Vagina (tissue), 2 donors: Measurements from ENCODE around the gene C11orf68. TPM values are rescaled to one million over a fixed set of nuclear protein-coding genes. Genes with fewer than 3 reads are reported as not detected.

Source experiments
- DNase-seq, 2 donors: peaks; one replicate each; pipeline ENCODE4 v3.0.0-alpha.2; 2017; ENCODE audit errors: extremely low spot score in 2 of 2
- H3K27ac ChIP-seq: fragments of 200-600 bp; sonication (generic); one replicate; pipeline ENCODE4 v1.5.1; 2019
- H3K27me3 ChIP-seq: fragments of 200-600 bp; sonication (generic); one replicate; pipeline ENCODE4 v1.5.1; 2019
- H3K36me3 ChIP-seq, 2 donors: fragments of 200-600 bp; sonication (generic); one replicate each; pipeline ENCODE4 v1.5.1; 2017 to 2019
- H3K4me1 ChIP-seq: fragments of 200-600 bp; sonication (generic); one replicate; pipeline ENCODE4 v1.5.1; 2019
- H3K4me3 ChIP-seq, 2 donors: fragments of 200-600 bp; sonication (generic); 1 replicate in 1 of 2; 2 replicates in 1 of 2; pipeline ENCODE4 v1.5.1; 2016 to 2019
- H3K9me3 ChIP-seq: fragments of 200-600 bp; sonication (generic); one replicate; pipeline ENCODE4 v1.5.1; 2019
- POLR2A ChIP-seq, 2 donors: fragments of 450-650 bp; IDR thresholded peaks; one replicate each; pipeline ENCODE4 v1.6.1; 2017; ENCODE audit warnings: antibody characterized with exemption in 2 of 2, mild to moderate bottlenecking in 2 of 2, moderate library complexity in 2 of 2
- POLR2AphosphoS5 ChIP-seq, 2 donors: sonication (generic); formaldehyde crosslinking; IDR thresholded peaks; one replicate each; pipeline ENCODE4 v1.9.0; 2017; ENCODE audit warnings: antibody characterized with exemption in 2 of 2, mild to moderate bottlenecking in 2 of 2, low read depth in 1 of 2; ENCODE audit not compliant: insufficient read depth in 1 of 2
- intact Hi-C: fragments of 100-400 bp; cut with DNase I; formaldehyde crosslinking; loops from one replicate; pipeline ENCODE4 v1.15.1; 2023
- total RNA-seq: library from RNA; depleted of rRNA; stranded (reverse); fragments of >200 nt; gene quantifications from one replicate; pipeline ENCODE4 v1.2.3, GENCODE V29; 2016
- TF ChIP-seq, protein P1 (sequence below), 3 experiments: fragments of 450-650 bp in 2 of 3; fragments of 200-600 bp in 1 of 3; sonication (generic) in 1 of 3; IDR thresholded peaks; one replicate each; pipeline ENCODE4 v1.5.1; 2017 to 2019; ENCODE audit warnings: antibody characterized with exemption in 3 of 3, mild to moderate bottlenecking in 2 of 3, moderate library complexity in 2 of 3

Gene C11orf68
- total RNA-seq, 1 donor from 2014 or later, result 21.1 TPM

DNA sequence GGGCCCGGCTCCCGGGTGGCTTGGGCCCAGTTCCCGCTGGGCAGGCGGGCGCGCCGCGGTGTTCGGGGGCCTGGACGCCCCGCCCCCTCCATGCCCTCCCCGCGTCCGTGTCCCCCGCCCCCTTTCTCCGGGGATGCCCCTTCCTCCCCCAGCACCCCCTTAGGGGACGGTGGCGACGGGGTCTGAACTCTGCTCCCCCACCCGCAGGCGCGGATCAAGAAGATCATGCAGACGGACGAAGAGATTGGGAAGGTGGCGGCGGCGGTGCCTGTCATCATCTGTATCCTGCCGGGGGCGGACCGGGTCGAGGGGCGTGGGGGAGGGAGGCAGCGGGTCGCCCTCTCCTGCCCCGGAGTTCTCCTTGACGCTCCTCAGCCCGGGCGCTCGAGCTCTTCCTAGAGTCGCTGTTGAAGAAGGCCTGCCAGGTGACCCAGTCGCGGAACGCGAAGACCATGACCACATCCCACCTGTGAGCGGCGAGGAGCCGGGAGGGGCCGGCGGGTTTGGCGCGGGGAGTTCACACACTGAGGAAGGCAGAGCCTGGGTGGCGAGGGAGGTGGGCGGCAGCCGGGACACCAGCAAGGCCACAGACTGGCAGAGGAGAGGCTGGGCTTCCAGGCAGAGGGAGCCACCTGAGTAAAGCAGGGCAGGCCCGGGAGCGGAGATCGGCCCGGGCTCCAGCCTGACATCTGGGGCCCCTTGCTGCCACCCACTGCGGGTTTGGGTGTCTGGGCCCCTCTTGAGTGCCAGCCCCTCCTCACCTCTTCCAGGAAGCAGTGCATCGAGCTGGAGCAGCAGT lies 910 bp upstream of the C11orf68 start:
- intact Hi-C loops, result loop anchor here (2.0 to 5.0 kb wide), 3 partner anchors 29 to 43 kb away; partner anchors contain the start of genes CCDC85B and SART1
- Histone ChIP-seq H3K9me3 (no peaks in the 10 kb centered on the region), H3K36me3 (peaks cover 0 to 19% of the 10 kb centered on the region in 2 donors), H3K27me3 (no peaks in the 10 kb centered on the region), H3K4me1 (peaks cover 54% of the 10 kb centered on the region), H3K4me3 (peak overlapping the region; percentile 72 to 92), H3K27ac (peak overlapping the region; percentile 88)
- TF ChIP-seq POLR2A (IDR thresholded peaks at IDR 0.05) (no peak), POLR2AphosphoS5 (IDR thresholded peaks at IDR 0.05; ENCODE audit: insufficient read depth in 1 of 2, low read depth in 1 of 2) (no peak)
- TF ChIP-seq, protein P1, sequence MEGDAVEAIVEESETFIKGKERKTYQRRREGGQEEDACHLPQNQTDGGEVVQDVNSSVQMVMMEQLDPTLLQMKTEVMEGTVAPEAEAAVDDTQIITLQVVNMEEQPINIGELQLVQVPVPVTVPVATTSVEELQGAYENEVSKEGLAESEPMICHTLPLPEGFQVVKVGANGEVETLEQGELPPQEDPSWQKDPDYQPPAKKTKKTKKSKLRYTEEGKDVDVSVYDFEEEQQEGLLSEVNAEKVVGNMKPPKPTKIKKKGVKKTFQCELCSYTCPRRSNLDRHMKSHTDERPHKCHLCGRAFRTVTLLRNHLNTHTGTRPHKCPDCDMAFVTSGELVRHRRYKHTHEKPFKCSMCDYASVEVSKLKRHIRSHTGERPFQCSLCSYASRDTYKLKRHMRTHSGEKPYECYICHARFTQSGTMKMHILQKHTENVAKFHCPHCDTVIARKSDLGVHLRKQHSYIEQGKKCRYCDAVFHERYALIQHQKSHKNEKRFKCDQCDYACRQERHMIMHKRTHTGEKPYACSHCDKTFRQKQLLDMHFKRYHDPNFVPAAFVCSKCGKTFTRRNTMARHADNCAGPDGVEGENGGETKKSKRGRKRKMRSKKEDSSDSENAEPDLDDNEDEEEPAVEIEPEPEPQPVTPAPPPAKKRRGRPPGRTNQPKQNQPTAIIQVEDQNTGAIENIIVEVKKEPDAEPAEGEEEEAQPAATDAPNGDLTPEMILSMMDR (IDR thresholded peaks at IDR 0.05), result no peak
- no peak for DNase-seq

DNA sequence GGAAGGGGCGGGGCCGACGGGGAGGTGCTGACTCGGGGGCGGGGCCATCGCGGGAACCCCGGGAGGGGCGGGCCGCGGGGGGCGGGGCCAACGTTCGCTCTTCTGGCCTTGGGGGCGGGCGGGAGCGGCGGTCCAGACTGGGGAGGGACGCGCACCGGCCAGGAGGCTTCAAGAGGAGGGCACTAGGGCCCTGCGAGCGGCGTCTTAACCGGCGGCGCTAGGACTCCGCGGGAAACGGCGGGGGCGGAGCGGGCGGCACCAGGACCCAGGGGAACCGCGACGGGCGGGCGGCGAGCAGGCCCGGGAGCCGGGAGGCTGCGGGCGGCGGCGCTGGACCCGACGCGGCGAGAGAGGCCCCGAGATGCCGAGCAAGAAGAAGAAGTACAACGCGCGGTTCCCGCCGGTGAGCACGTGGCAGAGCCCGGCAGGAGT lies 295 bp upstream of the C11orf68 start, which contains the start of gene DRAP1:
TSS of gene DRAP1 (plus strand) at position 286 of the 432 bp plus-strand sequence. CDS start at position 362, 76 bp downstream.
- peaks cover 0 to 19% of the 10 kb centered on the region in 2 donors for H3K36me3 ChIP-seq
- TF ChIP-seq POLR2AphosphoS5 (IDR thresholded peaks at IDR 0.05; ENCODE audit: insufficient read depth in 1 of 2, low read depth in 1 of 2) (peak; percentile 47), POLR2A (IDR thresholded peaks at IDR 0.05) (peak in 1 of 2 donors; percentile 89)
- TF ChIP-seq, protein P1 (IDR thresholded peaks at IDR 0.05), result peak in 1 of 3 experiments; percentile 31
- peak within 1 kb of the TSS; percentile 92 for H3K4me3 ChIP-seq
- intact Hi-C loops, result loop anchor here (2.0 to 5.0 kb wide), 2 partner anchors 28 to 37 kb away; partner anchors contain the start of gene CCDC85B
- peak in 1 of 2 donors; percentile 98 for DNase-seq
- H3K9me3 ChIP-seq, result no peaks in the 10 kb centered on the region
- peak within 1 kb of the TSS; percentile 93 for H3K27ac ChIP-seq
- no peaks in the 10 kb centered on the region for H3K27me3 ChIP-seq
- H3K4me1 ChIP-seq, result peaks cover 60% of the 10 kb centered on the region

DNA sequence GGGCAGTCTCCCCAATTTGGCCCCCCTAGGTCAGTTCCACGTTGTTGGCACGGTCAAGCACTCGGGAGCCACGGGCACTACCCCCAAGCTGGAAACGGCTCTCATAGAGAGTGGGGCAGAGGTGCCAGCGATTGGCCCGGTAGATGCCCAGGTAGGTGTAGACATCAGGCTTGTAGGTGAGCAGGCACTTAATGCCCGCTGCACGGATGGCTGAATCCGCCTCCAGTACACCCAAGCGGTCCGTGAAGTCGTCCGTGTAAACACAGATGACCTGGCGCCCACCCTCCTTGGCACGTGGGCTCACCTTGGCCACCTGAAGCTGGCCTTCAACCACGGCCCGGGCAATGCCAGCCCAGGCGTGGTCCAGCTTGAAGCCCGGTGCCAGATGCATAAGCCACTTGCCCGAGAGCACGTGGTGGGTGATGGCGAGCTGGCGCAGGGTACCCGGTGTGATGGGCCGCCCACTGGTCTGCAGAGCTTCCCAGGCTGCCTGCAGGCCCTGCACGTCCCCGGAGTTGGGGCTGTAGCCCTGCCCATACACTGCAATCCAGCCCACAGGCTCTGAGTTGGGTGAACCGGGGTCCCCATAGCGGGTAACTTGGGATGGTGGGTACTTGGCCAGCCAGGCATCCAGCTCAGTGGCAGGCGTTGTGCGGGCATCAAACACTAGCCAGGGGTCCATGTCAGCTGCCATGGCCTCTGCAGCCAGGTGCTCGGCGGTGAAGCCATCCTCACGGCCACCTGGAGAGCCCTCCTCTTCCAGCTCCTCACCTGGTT lies 1.2 kb downstream of the C11orf68 start:
- intact Hi-C loops, result loop anchor here (2.0 to 5.0 kb wide), 2 partner anchors 27 to 35 kb away; partner anchors contain the start of gene CCDC85B
- TF ChIP-seq POLR2A (IDR thresholded peaks at IDR 0.05) (no peak), POLR2AphosphoS5 (IDR thresholded peaks at IDR 0.05; ENCODE audit: insufficient read depth in 1 of 2, low read depth in 1 of 2) (no peak)
- TF ChIP-seq, protein P1 (IDR thresholded peaks at IDR 0.05), result no peak

DNA sequence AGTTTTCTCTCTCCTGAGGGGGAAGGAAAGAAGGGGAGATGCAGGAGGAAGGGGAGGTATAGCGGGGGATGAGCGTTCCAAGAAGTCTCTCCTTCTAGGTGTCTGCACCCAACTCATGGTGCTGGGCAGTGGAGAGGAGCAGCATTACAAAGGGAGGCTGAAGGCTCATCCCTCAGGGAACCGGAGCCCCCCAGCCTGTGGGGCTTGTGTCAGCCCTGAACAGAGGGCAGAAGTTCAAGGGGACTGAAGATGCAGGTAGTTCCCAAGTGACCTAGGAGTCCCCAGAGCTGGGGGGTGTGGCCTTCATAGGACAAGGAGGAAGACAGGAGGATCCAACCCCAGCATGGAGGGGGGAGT lies 1.8 kb downstream of the C11orf68 start:
- peaks cover 0 to 4% of the 10 kb centered on the region in 2 donors for H3K36me3 ChIP-seq
- H3K27me3 ChIP-seq, result no peaks in the 10 kb centered on the region
- peak overlapping the region; percentile 92 for H3K4me3 ChIP-seq
- no peaks in the 10 kb centered on the region for H3K9me3 ChIP-seq
- no peak for DNase-seq
- TF ChIP-seq, protein P1 (IDR thresholded peaks at IDR 0.05), result no peak
- no peak for TF ChIP-seq POLR2A (IDR thresholded peaks at IDR 0.05)
- H3K4me1 ChIP-seq, result peaks cover 74% of the 10 kb centered on the region
- intact Hi-C loops, result loop anchor here (5.0 kb wide), 1 partner anchor 35 kb away; no protein-coding TSS in a partner anchor
- H3K27ac ChIP-seq, result peak overlapping the region; percentile 93

More for the DNA sequence above, 1.2 kb downstream of the C11orf68 start:
- H3K4me1 ChIP-seq, result peaks cover 68% of the 10 kb centered on the region
- H3K27ac ChIP-seq, result peak overlapping the region; percentile 93
- no peaks in the 10 kb centered on the region for H3K27me3 ChIP-seq
- no peak for DNase-seq
- H3K9me3 ChIP-seq, result no peaks in the 10 kb centered on the region
- H3K36me3 ChIP-seq, result peaks cover 0 to 9% of the 10 kb centered on the region in 2 donors
- peak overlapping the region; percentile 92 for H3K4me3 ChIP-seq
